Keratinocyte (primary cell): ENCODE data around the gene POMP. TPM values are rescaled to one million over a fixed set of nuclear protein-coding genes. Genes with fewer than 3 reads are reported as not detected.

Experiments
- DNase-seq: peaks from one replicate; pipeline ENCODE4 v3.0.0-alpha.2; 2011; ENCODE audit warnings: low read depth, missing footprints, low spot score
- FAIRE-seq: peaks from 2 replicates; lab custom pipeline; 2011; peaks lifted over from hg19 to GRCh38; lab: Jason Lieb, UNC
- H2AFZ ChIP-seq: 2 replicates; pipeline ENCODE4 v1.6.0; 2012; ENCODE audit warnings: low read length, control low read depth, inconsistent platforms; ENCODE audit not compliant: control insufficient read depth
- H3K27ac ChIP-seq: 2 replicates; pipeline ENCODE4 v1.5.1; 2011; ENCODE audit warnings: low read length; ENCODE audit not compliant: control insufficient read depth, insufficient read depth
- H3K27me3 ChIP-seq: 3 replicates; pipeline ENCODE4 v1.6.0; 2011; ENCODE audit warnings: low read length; ENCODE audit not compliant: control insufficient read depth, insufficient read depth; ENCODE audit errors: extremely low read depth
- H3K36me3 ChIP-seq, 2 experiments: 2 replicates in 1 of 2; 3 replicates in 1 of 2; pipeline ENCODE4 v1.5.1; 2011; ENCODE audit warnings: low read length in 2 of 2, mild to moderate bottlenecking in 1 of 2; ENCODE audit not compliant: control insufficient read depth in 2 of 2, insufficient read depth in 2 of 2; ENCODE audit errors: extremely low read depth in 1 of 2
- H3K4me1 ChIP-seq: 3 replicates; pipeline ENCODE4 v1.5.1; 2011; ENCODE audit warnings: low read length; ENCODE audit not compliant: control insufficient read depth, insufficient read depth; ENCODE audit errors: extremely low read depth
- H3K4me2 ChIP-seq: 3 replicates; pipeline ENCODE4 v1.6.0; 2011; ENCODE audit warnings: low read depth, low read length; ENCODE audit not compliant: control insufficient read depth, insufficient read depth; ENCODE audit errors: extremely low read depth
- H3K4me3 ChIP-seq, 3 experiments: fragments of 200-600 bp in 1 of 3; sonication (generic) in 1 of 3; 2 replicates in 2 of 3; 3 replicates in 1 of 3; pipeline ENCODE4 v1.5.1; 2011 to 2016; ENCODE audit warnings: low read length in 3 of 3, mild to moderate bottlenecking in 3 of 3, control low read depth in 2 of 3, inconsistent platforms in 1 of 3, low read depth in 1 of 3, mixed read lengths in 1 of 3, mixed run types in 1 of 3, moderate library complexity in 1 of 3; ENCODE audit not compliant: control insufficient read depth in 2 of 3, insufficient read depth in 2 of 3; ENCODE audit errors: extremely low read depth in 1 of 3
- H3K79me2 ChIP-seq: 2 replicates; pipeline ENCODE4 v1.6.0; 2012; ENCODE audit warnings: low read length; ENCODE audit not compliant: control insufficient read depth, insufficient read depth
- H3K9ac ChIP-seq: 3 replicates; pipeline ENCODE4 v1.6.0; 2011; ENCODE audit warnings: low read length; ENCODE audit not compliant: control insufficient read depth, insufficient read depth; ENCODE audit errors: extremely low read depth
- H3K9me1 ChIP-seq: 3 replicates; pipeline ENCODE4 v1.6.0; 2011; ENCODE audit warnings: low read length; ENCODE audit not compliant: control insufficient read depth, insufficient read depth; ENCODE audit errors: extremely low read depth
- H3K9me3 ChIP-seq: 2 replicates; pipeline ENCODE4 v1.5.1; 2012; ENCODE audit warnings: low read depth, low read length; ENCODE audit not compliant: control insufficient read depth
- H4K20me1 ChIP-seq: 3 replicates; pipeline ENCODE4 v1.6.0; 2011; ENCODE audit warnings: low read length; ENCODE audit not compliant: control insufficient read depth, insufficient read depth; ENCODE audit errors: extremely low read depth
- CTCF ChIP-seq, 3 experiments: IDR thresholded peaks in 1 of 3; conservative IDR thresholded peaks in 1 of 3; optimal IDR thresholded peaks in 1 of 3; 2 replicates in 2 of 3; 3 replicates in 1 of 3; pipeline versions ENCODE3 to v1.5.1; 2011; ENCODE audit warnings: low read length in 3 of 3, mild to moderate bottlenecking in 3 of 3, moderate library complexity in 2 of 3, control low read depth in 1 of 3, inconsistent platforms in 1 of 3; ENCODE audit not compliant: insufficient read depth in 2 of 3; ENCODE audit errors: extremely low read depth in 1 of 3
- EZH2 ChIP-seq: IDR thresholded peaks from one replicate; pipeline ENCODE4 v1.6.1; 2012; ENCODE audit warnings: inconsistent platforms, mild to moderate bottlenecking, low read length, moderate library complexity
- dilution Hi-C: fragments of 300-500 bp; cut with MboI; formaldehyde crosslinking; loops from one replicate; pipeline ENCODE4 v1.7.0; 2020; ENCODE audit warnings: low sequenced_read_pairs; ENCODE audit not compliant: extremely low pct_ligation_motif_present
- polyA minus RNA-seq, 3 experiments: library from RNA; depleted of rRNA, polyadenylated mRNA; stranded (reverse); fragments of >200 nt; gene quantifications; 1 replicate in 1 of 3; 2 replicates in 1 of 3; 3 replicates in 1 of 3; pipeline ENCODE4 v1.2.3, GENCODE V29; 2011
- polyA plus RNA-seq, 5 experiments: library from polyadenylated mRNA; depleted of rRNA in 3 of 5; stranded (reverse) in 3 of 5; stranded (forward) in 1 of 5; unstranded in 1 of 5; fragments of >200 nt; gene quantifications; 1 replicate in 1 of 5; 2 replicates in 3 of 5; 3 replicates in 1 of 5; pipeline versions ENCODE4 v1.2.1 to v1.2.3, GENCODE V29; 2011 to 2012; ENCODE audit warnings: missing spikeins in 2 of 5, low read depth in 1 of 5, low replicate concordance in 1 of 5

The POMP gene
- polyA plus RNA-seq (67.6 to 136 TPM (median 98.9 TPM) in 3 replicates), polyA minus RNA-seq (7.4 to 79.3 TPM (median 28.0 TPM) in 3 replicates)
- polyA plus RNA-seq (2011; ENCODE audit: low read depth): 18.6 TPM
- 65.9 and 118 TPM in 2 replicates for polyA plus RNA-seq (2011; cell fraction: cytosol; rRNA removed)
- polyA plus RNA-seq (2011; cell fraction: nucleus; rRNA removed): 26.0 and 47.9 TPM in 2 replicates
- 116 and 188 TPM in 2 replicates for polyA plus RNA-seq (2012; ENCODE audit: low replicate concordance)
- 50.5 TPM for polyA minus RNA-seq (2011; cell fraction: cytosol; rRNA and poly(A)+ RNA removed)
- polyA minus RNA-seq (2011; cell fraction: nucleus; rRNA and poly(A)+ RNA removed): 12.8 and 20.5 TPM in 2 replicates

- Histone ChIP-seq H3K4me3 (peak within 1 kb of the TSS; percentile 76 to 100 (median 90)), H3K9me1 (peaks cover 2% of the 10 kb centered on the region), H3K9ac (peak within 1 kb of the TSS; percentile 89), H3K4me2 (peak within 1 kb of the TSS; percentile 93), H3K27me3 (no peaks in the 10 kb centered on the region), H3K9me3 (no peaks in the 10 kb centered on the region), H2AFZ (peak within 1 kb of the TSS; percentile 88), H4K20me1 (peaks cover 6% of the 10 kb centered on the region), H3K36me3 (peaks cover 6 to 20% of the 10 kb centered on the region in 2 experiments), H3K79me2 (peaks cover 78% of the 10 kb centered on the region), H3K27ac (peak within 1 kb of the TSS; percentile 91), H3K4me1 (peaks cover 28% of the 10 kb centered on the region)
- dilution Hi-C loops: no loop called here
- TF ChIP-seq CTCF (optimal IDR thresholded peaks at IDR 0.05 in 1 of 3, IDR thresholded peaks at IDR 0.05 in 1 of 3, conservative IDR thresholded peaks at IDR 0.05 in 1 of 3; ENCODE audit: extremely low read depth in 1 of 3, insufficient read depth in 2 of 3, low read length in 3 of 3) (peak in 1 of 3 experiments; percentile 12), EZH2 (no peak)
- FAIRE-seq (peak; percentile 61), DNase-seq (peak; percentile 30)
Observed at GRCh38 chr13:28658796-28659620, at the start of gene POMP. Gene POMP, plus strand, starts transcription at chr13:28659130. Its CDS starts 55 bp downstream, at chr13:28659185.

- no peak overlapping the region for H3K4me2 ChIP-seq
- H4K20me1 ChIP-seq: no peaks in the 10 kb centered on the region
- no peaks in the 10 kb centered on the region for H3K9me3 ChIP-seq
- DNase-seq: no peak
- H3K9ac ChIP-seq: no peak overlapping the region
- H3K27ac ChIP-seq: no peak overlapping the region
- H3K9me1 ChIP-seq: no peaks in the 10 kb centered on the region
- no peaks in the 10 kb centered on the region for H3K79me2 ChIP-seq
- H2AFZ ChIP-seq: no peak overlapping the region
- H3K36me3 ChIP-seq: no peaks in the 10 kb centered on the region
- H3K4me1 ChIP-seq: no peaks in the 10 kb centered on the region
- H3K27me3 ChIP-seq: no peaks in the 10 kb centered on the region
- TF ChIP-seq CTCF (optimal IDR thresholded peaks at IDR 0.05 in 1 of 3, IDR thresholded peaks at IDR 0.05 in 1 of 3, conservative IDR thresholded peaks at IDR 0.05 in 1 of 3; ENCODE audit: extremely low read depth in 1 of 3, insufficient read depth in 2 of 3, low read length in 3 of 3) (no peak), EZH2 (no peak)
- dilution Hi-C loops: no loop called here
- no peak for FAIRE-seq
- H3K4me3 ChIP-seq: no peak overlapping the region
Observed at GRCh38 chr13:28609381-28609780, 49.5 kb upstream of the POMP start.
